WTC11 (cell line): ENCODE results near the gene EN2. TPM values are rescaled to one million over a fixed set of nuclear protein-coding genes. Genes with fewer than 3 reads are reported as not detected.

Experiments used
- ATAC-seq: fragments of 200-7000 bp; cut with Tn5 transposase; 2 replicates; pipeline ENCODE4 v1.10.0; 2021; ENCODE audit warnings: mild to moderate bottlenecking, moderate library complexity
- CTCF ChIA-PET: fragments of 300-600 bp; sonication (Branson Sonifier 250); formaldehyde crosslinking; loops from one replicate; lab custom pipeline; 2021; ENCODE audit warnings: antibody characterized with exemption; lab: Charles Lee
- POLR2A ChIA-PET: fragments of 350-600 bp; sonication (Branson Sonifier 250); formaldehyde crosslinking; loops from one replicate; lab custom pipeline; 2021; ENCODE audit warnings: antibody characterized with exemption; lab: Charles Lee
- DNase-seq: peaks from one replicate; pipeline ENCODE4 v3.0.0; 2021; ENCODE audit warnings: low spot score
- H3K27ac Mint-ChIP-seq: 2 replicates; pipeline ENCODE4 v1.8.0; 2021; ENCODE audit warnings: mixed read lengths
- H3K27me3 Mint-ChIP-seq: 2 replicates; pipeline ENCODE4 v1.8.0; 2021; ENCODE audit warnings: low read depth, mild to moderate bottlenecking, moderate library complexity, mixed read lengths
- H3K36me3 Mint-ChIP-seq: 2 replicates; pipeline ENCODE4 v1.8.0; 2021; ENCODE audit warnings: mixed read lengths
- H3K4me1 Mint-ChIP-seq: 2 replicates; pipeline ENCODE4 v1.8.0; 2022; ENCODE audit warnings: mixed read lengths
- H3K4me3 Mint-ChIP-seq: 2 replicates; pipeline ENCODE4 v1.8.0; 2021; ENCODE audit warnings: mild to moderate bottlenecking, moderate library complexity, mixed read lengths
- H3K9me3 Mint-ChIP-seq: 2 replicates; pipeline ENCODE4 v1.8.0; 2021; ENCODE audit warnings: mixed read lengths
- AR ChIP-seq: fragments of 250-450 bp; sonication (Bioruptor Pico); IDR thresholded peaks from 2 replicates; pipeline ENCODE4 v1.9.0; 2021; ENCODE audit warnings: mild to moderate bottlenecking
- ATF1 ChIP-seq: sonication (generic); formaldehyde crosslinking; IDR thresholded peaks from 2 replicates; pipeline ENCODE4 v1.8.1; 2023; ENCODE audit warnings: mild to moderate bottlenecking, moderate library complexity, missing genetic modification reagents
- ATF6 ChIP-seq: sonication (generic); formaldehyde crosslinking; IDR thresholded peaks from 2 replicates; pipeline ENCODE4 v1.8.1; 2023; ENCODE audit warnings: mild to moderate bottlenecking, missing genetic modification reagents
- E2F5 ChIP-seq: sonication (generic); formaldehyde crosslinking; IDR thresholded peaks from 2 replicates; pipeline ENCODE4 v1.8.1; 2022; ENCODE audit warnings: mild to moderate bottlenecking, moderate library complexity, missing genetic modification reagents
- ELF4 ChIP-seq: sonication (generic); formaldehyde crosslinking; IDR thresholded peaks from 2 replicates; pipeline ENCODE4 v1.8.1; 2022; ENCODE audit warnings: low read depth, mild to moderate bottlenecking, moderate library complexity, missing genetic modification reagents
- ETV6 ChIP-seq: sonication (generic); formaldehyde crosslinking; IDR thresholded peaks from 2 replicates; pipeline ENCODE4 v1.8.1; 2022; ENCODE audit warnings: mild to moderate bottlenecking, missing genetic modification reagents
- FOXJ3 ChIP-seq: sonication (generic); formaldehyde crosslinking; IDR thresholded peaks from 2 replicates; pipeline ENCODE4 v1.9.0; 2021; ENCODE audit warnings: missing genetic modification reagents, mild to moderate bottlenecking, borderline replicate concordance
- FOXK1 ChIP-seq: sonication (generic); formaldehyde crosslinking; IDR thresholded peaks from 2 replicates; pipeline ENCODE4 v1.8.0; 2022; ENCODE audit warnings: mild to moderate bottlenecking, moderate library complexity, missing genetic modification reagents
- FOXP1 ChIP-seq: sonication (generic); formaldehyde crosslinking; IDR thresholded peaks from 2 replicates; pipeline ENCODE4 v1.8.0; 2022; ENCODE audit warnings: missing genetic modification reagents, mild to moderate bottlenecking, moderate library complexity, borderline replicate concordance
- GRHL2 ChIP-seq: fragments of 250-450 bp; sonication (Bioruptor Pico); IDR thresholded peaks from 2 replicates; pipeline ENCODE4 v1.8.0; 2022; ENCODE audit warnings: mild to moderate bottlenecking, moderate library complexity; ENCODE audit not compliant: insufficient replicate concordance, severe bottlenecking
- MXD4 ChIP-seq: fragments of 250-450 bp; sonication (Bioruptor Pico); IDR thresholded peaks from 2 replicates; pipeline ENCODE4 v1.8.0; 2021; ENCODE audit warnings: mild to moderate bottlenecking, moderate library complexity, borderline replicate concordance
- MYBL2 ChIP-seq: sonication (generic); formaldehyde crosslinking; IDR thresholded peaks from 2 replicates; pipeline ENCODE4 v1.8.1; 2023; ENCODE audit warnings: mild to moderate bottlenecking, moderate library complexity, missing genetic modification reagents
- NFE2L1 ChIP-seq: sonication (generic); formaldehyde crosslinking; IDR thresholded peaks from 2 replicates; pipeline ENCODE4 v1.8.1; 2023; ENCODE audit warnings: missing genetic modification reagents
- SMAD4 ChIP-seq: sonication (generic); formaldehyde crosslinking; IDR thresholded peaks from 2 replicates; pipeline ENCODE4 v1.8.0; 2022; ENCODE audit warnings: mild to moderate bottlenecking, missing genetic modification reagents
- SOX15 ChIP-seq: fragments of 250-450 bp; sonication (Bioruptor Pico); IDR thresholded peaks from 2 replicates; pipeline ENCODE4 v1.9.0; 2021; ENCODE audit warnings: mild to moderate bottlenecking
- ZNF281 ChIP-seq: sonication (generic); formaldehyde crosslinking; IDR thresholded peaks from 2 replicates; pipeline ENCODE4 v1.8.0; 2023; ENCODE audit warnings: mild to moderate bottlenecking, missing genetic modification reagents
- ZNF317 ChIP-seq: sonication (generic); formaldehyde crosslinking; IDR thresholded peaks from 2 replicates; pipeline ENCODE4 v1.8.1; 2023; ENCODE audit warnings: low read depth, mild to moderate bottlenecking, moderate library complexity, missing genetic modification reagents, borderline replicate concordance
- ZNF425 ChIP-seq: fragments of 250-450 bp; sonication (Bioruptor Pico); conservative IDR thresholded peaks from 2 replicates; pipeline ENCODE4 v1.9.0; 2021; ENCODE audit warnings: mild to moderate bottlenecking
- total RNA-seq: library from RNA; stranded (reverse); gene quantifications from 3 replicates; pipeline ENCODE4 v1.2.3, GENCODE V29; 2021

Gene EN2
- total RNA-seq, 1 experiment from 2014 or later = not detected

- TF ChIP-seq ZNF425 (CRISPR knock-in tag) (no peak), MXD4 (CRISPR knock-in tag) (no peak), FOXK1 (CRISPR knock-in tag) (no peak), ETV6 (CRISPR knock-in tag) (no peak), ATF6 (no peak), MYBL2 (CRISPR knock-in tag) (no peak), E2F5 (CRISPR knock-in tag) (no peak), FOXJ3 (CRISPR knock-in tag) (no peak)
These were observed 31.4 kb downstream of the EN2 start (continued) for GRCh38 chr7:155489158-155489840.

- Mint-ChIP-seq H3K4me3 (peak overlapping the region; percentile 83), H3K4me1 (peaks cover 36% of the 10 kb centered on the region), H3K27me3 (peaks cover 86% of the 10 kb centered on the region), H3K27ac (peak overlapping the region; percentile 13; the same call in 1 of the 2 replicates), H3K9me3 (no peaks in the 10 kb centered on the region), H3K36me3 (no peaks in the 10 kb centered on the region)
- ChIA-PET POLR2A (interaction anchor here (0.7 kb wide), 1 partner anchor 429 kb away, joined by 4 read pairs; no protein-coding TSS in a partner anchor), CTCF (interaction anchor here (0.7 to 1.1 kb wide), 3 partner anchors 19 to 459 kb away, joined by 3 to 4 read pairs (median 4); no protein-coding TSS in a partner anchor)
- DNase-seq = no peak
- TF ChIP-seq NFE2L1 (CRISPR knock-in tag) = no peak
- no peak for TF ChIP-seq ZNF281 (CRISPR knock-in tag)
- no peak for TF ChIP-seq ATF1
- no peak for TF ChIP-seq GRHL2 (CRISPR knock-in tag)
- no peak for TF ChIP-seq ZNF317
- no peak for TF ChIP-seq ELF4 (CRISPR knock-in tag)
- TF ChIP-seq SOX15 (CRISPR knock-in tag) = no peak
- no peak for TF ChIP-seq FOXJ3 (CRISPR knock-in tag)
- TF ChIP-seq SMAD4 (CRISPR knock-in tag) = no peak
- no peak for TF ChIP-seq MYBL2 (CRISPR knock-in tag)
- TF ChIP-seq MXD4 (CRISPR knock-in tag) = no peak
- no peak for TF ChIP-seq FOXP1 (CRISPR knock-in tag)
- no peak for TF ChIP-seq E2F5 (CRISPR knock-in tag)
- TF ChIP-seq AR = no peak
- ATAC-seq = peak; percentile 53
These were observed 32.1 kb downstream of the EN2 start for GRCh38 chr7:155489862-155490696.
